ENCODE measurements around the gene UGT1A10. TPM values are rescaled to one million over a fixed set of nuclear protein-coding genes. Genes with fewer than 3 reads are reported as not detected.
A peak's percentile ranks its signal among the peaks of the same experiment; 100 is the strongest.
"Not testable (repeated sequence)": the region's sequence is repeated elsewhere in the genome, so short reads cannot be mapped to it uniquely, and the experiment has no call there.

Gene UGT1A10
- 0.77 and 0.91 TPM in 2 replicates for total RNA-seq (2013; cell fraction: nucleolus; rRNA removed)
- total RNA-seq (2014; rRNA removed) (not detected in 2 replicates), total RNA-seq (2014; rRNA removed; fragmentation: Illumina TruSeq; extraction: Trizol) (not detected in 2 replicates), total RNA-seq (2021) (0.11 TPM in 1 of 2 replicates, not detected in the other), polyA plus RNA-seq (2011; rRNA removed) (not detected in 2 replicates), polyA plus RNA-seq (2014; fragmentation: Illumina TruSeq; extraction: Trizol) (not detected in 2 replicates), polyA plus RNA-seq (2014; fragmentation: Nextera tagmentation; extraction: Ambion mirVana) (not detected), polyA plus RNA-seq (2014; rRNA removed) (not detected in 2 replicates), polyA plus RNA-seq (2016; fragmentation: Nextera tagmentation; extraction: Ambion mirVana) (not detected), polyA minus RNA-seq (2011; rRNA and poly(A)+ RNA removed) (0.10 TPM in 1 of 2 replicates, not detected in the other), Bru-seq, nascent RNA (percentile 19 among the genes with signal in this experiment), BruChase-seq, experiment 1, labeled RNA remaining after a 6-hour chase (not detected), BruChase-seq, experiment 2, labeled RNA remaining after a 2-hour chase (percentile 31 among the genes with signal in this experiment)
- not detected for polyA plus RNA-seq (2011; ENCODE audit: low read depth)
- not detected in 2 replicates for polyA plus RNA-seq (2011; cell fraction: cytosol; rRNA removed)
- 0.07 TPM in 2 replicates for polyA plus RNA-seq (2011; cell fraction: nucleus; rRNA removed)
- polyA plus RNA-seq (2012) = not detected in 2 replicates
- not detected in 2 replicates for polyA minus RNA-seq (2011; cell fraction: cytosol; rRNA and poly(A)+ RNA removed)
- polyA minus RNA-seq (2011; cell fraction: nucleus; rRNA and poly(A)+ RNA removed) = 0.12 TPM in 1 of 2 replicates, not detected in the other
- long read RNA-seq, experiment 1 = 0 reads
- long read RNA-seq, experiment 2, partial matches to known transcripts = 0 of 1 reads
- long read RNA-seq, experiment 2, other reads (novel, unspliced or antisense) = 1 of 1 reads

DNA sequence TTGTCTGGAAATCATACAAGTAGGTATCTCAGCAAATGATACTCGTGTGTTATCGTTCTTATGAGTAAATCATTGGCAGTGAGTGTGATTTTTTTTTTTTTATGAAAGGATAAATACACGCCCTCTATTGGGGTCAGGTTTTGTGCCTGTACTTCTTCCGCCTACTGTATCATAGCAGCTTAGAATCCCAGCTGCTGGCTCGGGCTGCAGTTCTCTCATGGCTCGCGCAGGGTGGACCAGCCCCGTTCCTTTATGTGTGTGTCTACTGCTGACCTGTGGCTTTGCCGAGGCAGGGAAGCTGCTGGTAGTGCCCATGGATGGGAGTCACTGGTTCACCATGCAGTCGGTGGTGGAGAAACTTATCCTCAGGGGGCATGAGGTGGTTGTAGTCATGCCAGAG, at the start of gene UGT1A10:
Gene UGT1A10 (plus strand): TSS at position 143 of the 400 bp plus-strand sequence. CDS start 75 bp downstream, at position 218.
- H2AFZ ChIP-seq (ENCODE audit: control insufficient read depth, low read depth, low read length); H3K9me3 ChIP-seq (replicated peaks; ENCODE audit: control insufficient read depth, insufficient read depth, low read length); RAD21 ChIA-PET (ENCODE audit: unreplicated experiment); H3K27me3 ChIP-seq (replicated peaks in 1 of 2; ENCODE audit: control insufficient read depth in 2 of 2, insufficient read depth in 2 of 2, low read length in 1 of 2); H3K4me1 ChIP-seq (ENCODE audit: control insufficient read depth, insufficient read depth, low read length); intact Hi-C loops (cut with micrococcal nuclease; ENCODE audit: unreplicated experiment); H3K36me3 ChIP-seq (ENCODE audit: control insufficient read depth in 2 of 2, insufficient read depth in 2 of 2, low read length in 1 of 2); ATAC-seq; POLR2A ChIA-PET; in situ Hi-C loops (cut with MboI); H3K4me2 ChIP-seq (ENCODE audit: control insufficient read depth, insufficient read depth); H3K9ac ChIP-seq (ENCODE audit: control insufficient read depth, insufficient read depth, low read length); H3K79me2 ChIP-seq (ENCODE audit: control insufficient read depth, insufficient read depth, low read length); BruUV-seq (replicated peaks); H3K27ac ChIP-seq (ENCODE audit: control insufficient read depth, insufficient read depth); FAIRE-seq; H4K20me1 ChIP-seq (ENCODE audit: control insufficient read depth, insufficient read depth); CTCF ChIA-PET; H3K4me3 ChIP-seq; DNase-seq (ENCODE audit: low read depth, low spot score); SMC1A ChIA-PET (ENCODE audit: uncharacterized antibody, unreplicated experiment): not testable (repeated sequence)
- WGBS (ENCODE audit: insufficient coverage, insufficient replicate concordance, low lambda C conversion rate, missing lambda C conversion rate) = 66% methylated on average over 10 of the region's 10 CpGs

DNA sequence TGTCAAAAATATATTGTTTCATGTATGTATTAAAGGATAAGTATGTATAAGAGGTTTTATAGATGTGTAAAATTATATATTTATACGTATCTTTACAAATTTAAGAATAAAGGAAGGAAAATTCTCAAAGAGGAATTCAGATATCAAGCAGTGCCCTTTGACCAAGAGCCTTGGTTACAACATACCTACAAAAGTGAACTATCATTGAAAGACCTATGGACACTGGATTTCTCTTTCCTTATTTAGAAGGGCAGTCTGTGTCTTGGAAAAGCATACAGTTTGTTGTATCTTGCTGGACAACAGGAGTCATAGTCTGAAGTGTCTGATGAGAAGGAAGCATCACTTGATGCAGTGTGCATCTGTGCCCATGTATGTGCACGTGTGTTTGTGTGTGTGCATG, 47.8 kb upstream of the UGT1A10 start:
- ChIA-PET SMC1A (ENCODE audit: uncharacterized antibody, unreplicated experiment) (interaction anchor here (0.6 kb wide), 1 partner anchor 914 kb away, joined by 3 read pairs; no protein-coding TSS in a partner anchor), CTCF (no interaction called here), RAD21 (ENCODE audit: unreplicated experiment) (no interaction called here), POLR2A (no interaction called here)
- Histone ChIP-seq H4K20me1 (ENCODE audit: control insufficient read depth, insufficient read depth) (no peaks in the 10 kb centered on the region), H2AFZ (ENCODE audit: control insufficient read depth, low read depth, low read length) (no peak overlapping the region), H3K27me3 (replicated peaks in 1 of 2; ENCODE audit: control insufficient read depth in 2 of 2, insufficient read depth in 2 of 2, low read length in 1 of 2) (no peaks in the 10 kb centered on the region), H3K4me2 (ENCODE audit: control insufficient read depth, insufficient read depth) (no peak overlapping the region), H3K27ac (ENCODE audit: control insufficient read depth, insufficient read depth) (no peak overlapping the region), H3K9ac (ENCODE audit: control insufficient read depth, insufficient read depth, low read length) (no peak overlapping the region), H3K4me3 (no peak overlapping the region), H3K36me3 (ENCODE audit: control insufficient read depth in 2 of 2, insufficient read depth in 2 of 2, low read length in 1 of 2) (no peaks in the 10 kb centered on the region), H3K9me3 (replicated peaks; ENCODE audit: control insufficient read depth, insufficient read depth, low read length) (peaks cover 4% of the 10 kb centered on the region), H3K79me2 (ENCODE audit: control insufficient read depth, insufficient read depth, low read length) (no peaks in the 10 kb centered on the region), H3K4me1 (ENCODE audit: control insufficient read depth, insufficient read depth, low read length) (peaks cover 16% of the 10 kb centered on the region)
- FAIRE-seq (no peak), ATAC-seq (no peak), DNase-seq (ENCODE audit: low read depth, low spot score) (no peak)
- intact Hi-C loops (cut with micrococcal nuclease; ENCODE audit: unreplicated experiment) (no loop called here), in situ Hi-C loops (cut with MboI) (no loop called here)
- BruUV-seq (replicated peaks) = no TSS peak
- WGBS (ENCODE audit: insufficient coverage, insufficient replicate concordance, low lambda C conversion rate, missing lambda C conversion rate) = 86% methylated on average over 2 of the region's 2 CpGs
- TF ChIP-seq ZNF217 (IDR thresholded peaks at IDR 0.05) (no peak), PAX5 (IDR thresholded peaks at IDR 0.05; ENCODE audit: borderline replicate concordance, low read depth, low read length) (no peak), EZH2 (IDR thresholded peaks at IDR 0.05; ENCODE audit: borderline replicate concordance, control insufficient read depth, low read depth, low read length) (no peak), MXI1 (IDR thresholded peaks at IDR 0.05; ENCODE audit: low read depth, low read length) (no peak), PML (IDR thresholded peaks at IDR 0.05; ENCODE audit: low read length) (no peak), NRF1 (conservative IDR thresholded peaks at IDR 0.05; ENCODE audit: low read depth, low read length) (no peak), FOXM1 (IDR thresholded peaks at IDR 0.05; ENCODE audit: low read depth, low read length) (no peak), ASH2L (IDR thresholded peaks at IDR 0.05; ENCODE audit: borderline replicate concordance, low read depth) (no peak), GABPA (IDR thresholded peaks at IDR 0.05; ENCODE audit: low read depth) (no peak), ETV6 (conservative IDR thresholded peaks at IDR 0.05 in 1 of 2, IDR thresholded peaks at IDR 0.05 in 1 of 2; ENCODE audit: borderline replicate concordance in 1 of 2, low read depth in 1 of 2) (no peak), MYB (IDR thresholded peaks at IDR 0.05; ENCODE audit: borderline replicate concordance, low read depth, low read length) (no peak)
- TF ChIP-seq, protein P1, sequence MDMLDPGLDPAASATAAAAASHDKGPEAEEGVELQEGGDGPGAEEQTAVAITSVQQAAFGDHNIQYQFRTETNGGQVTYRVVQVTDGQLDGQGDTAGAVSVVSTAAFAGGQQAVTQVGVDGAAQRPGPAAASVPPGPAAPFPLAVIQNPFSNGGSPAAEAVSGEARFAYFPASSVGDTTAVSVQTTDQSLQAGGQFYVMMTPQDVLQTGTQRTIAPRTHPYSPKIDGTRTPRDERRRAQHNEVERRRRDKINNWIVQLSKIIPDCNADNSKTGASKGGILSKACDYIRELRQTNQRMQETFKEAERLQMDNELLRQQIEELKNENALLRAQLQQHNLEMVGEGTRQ (IDR thresholded peaks at IDR 0.05; ENCODE audit: borderline replicate concordance, low read depth, low read length) = no peak

Measured in GM12878 (cell line).